Measurements from ENCODE around the gene APLP2.

DNA sequence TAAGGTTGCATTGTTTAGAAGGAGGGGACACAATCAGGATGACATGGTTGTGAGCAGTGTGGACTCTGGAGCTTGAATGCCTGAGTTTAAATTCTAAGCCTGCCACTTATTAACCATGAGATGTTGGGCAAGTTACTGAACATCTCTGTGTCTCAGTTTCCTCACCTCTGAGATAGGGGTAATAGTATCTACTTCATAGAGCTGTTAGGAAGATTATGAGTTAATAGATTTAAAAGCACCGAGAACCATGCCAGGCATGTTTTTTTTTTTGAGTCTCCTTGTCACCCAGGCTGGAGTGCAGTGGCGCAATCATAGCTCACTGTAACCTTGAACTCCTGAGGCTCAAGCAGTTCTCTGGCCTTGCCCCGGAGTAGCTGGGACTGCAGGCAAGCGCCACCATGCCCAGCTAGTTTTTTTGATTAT lies 123.2 kb downstream of the APLP2 start:
- no peak for TF ChIP-seq CTCF (IDR thresholded peaks at IDR 0.05; ENCODE audit: insufficient read depth, low read length, poor library complexity, severe bottlenecking)
- TF ChIP-seq EZH2phosphoT487 (conservative IDR thresholded peaks at IDR 0.05; ENCODE audit: low read length): no peak
